GM23248 (cell line): ENCODE measurements around the gene ZNF831. TPM values are rescaled to one million over a fixed set of nuclear protein-coding genes. Genes with fewer than 3 reads are reported as not detected.

Source experiments
- DNase-seq: peaks from one replicate; pipeline ENCODE4 v3.0.0-alpha.2; 2015
- H2AFZ ChIP-seq: fragments of 200-600 bp; sonication (generic); 2 replicates; pipeline ENCODE4 v1.6.1; 2016; ENCODE audit warnings: antibody characterized with exemption
- H3F3A ChIP-seq: fragments of 200-600 bp; sonication (generic); 2 replicates; pipeline ENCODE4 v1.6.1; 2016; ENCODE audit warnings: mild to moderate bottlenecking, antibody characterized with exemption, mixed run types; ENCODE audit not compliant: insufficient read depth
- H3K27ac ChIP-seq: fragments of 200-600 bp; sonication (generic); 2 replicates; pipeline ENCODE4 v1.5.1; 2016; ENCODE audit warnings: mild to moderate bottlenecking
- H3K27me3 ChIP-seq: fragments of 200-600 bp; sonication (generic); replicated peaks from 2 replicates; pipeline ENCODE4 v1.6.1; 2016; ENCODE audit warnings: mild to moderate bottlenecking; ENCODE audit not compliant: insufficient read depth
- H3K36me3 ChIP-seq: fragments of 200-600 bp; sonication (generic); 2 replicates; pipeline ENCODE4 v1.6.1; 2016; ENCODE audit warnings: low read depth, mild to moderate bottlenecking
- H3K4me1 ChIP-seq: fragments of 200-600 bp; sonication (generic); 2 replicates; pipeline ENCODE4 v1.6.1; 2016; ENCODE audit warnings: mild to moderate bottlenecking; ENCODE audit not compliant: insufficient read depth
- H3K4me2 ChIP-seq: fragments of 200-600 bp; sonication (generic); one replicate; pipeline ENCODE4 v1.6.1; 2016; ENCODE audit warnings: mild to moderate bottlenecking; ENCODE audit not compliant: unreplicated experiment
- H3K4me3 ChIP-seq: fragments of 200-600 bp; sonication (generic); 2 replicates; pipeline ENCODE4 v1.5.1; 2016; ENCODE audit warnings: mild to moderate bottlenecking
- H3K79me2 ChIP-seq: fragments of 200-600 bp; sonication (generic); 2 replicates; pipeline ENCODE4 v1.6.1; 2016; ENCODE audit warnings: mild to moderate bottlenecking; ENCODE audit not compliant: insufficient read depth
- H3K9ac ChIP-seq: fragments of 200-600 bp; sonication (generic); 2 replicates; pipeline ENCODE4 v1.6.1; 2016; ENCODE audit warnings: mild to moderate bottlenecking
- H3K9me2 ChIP-seq: fragments of 200-600 bp; sonication (generic); 2 replicates; pipeline ENCODE4 v1.6.1; 2016; ENCODE audit warnings: mixed run types, mild to moderate bottlenecking, moderate library complexity; ENCODE audit not compliant: insufficient read depth
- H3K9me3 ChIP-seq: fragments of 200-600 bp; sonication (generic); one replicate; pipeline ENCODE4 v1.6.1; 2017; ENCODE audit warnings: low read depth
- H4K20me1 ChIP-seq: fragments of 200-600 bp; sonication (generic); 2 replicates; pipeline ENCODE4 v1.6.0; 2016; ENCODE audit not compliant: insufficient read depth
- EZH2 ChIP-seq: fragments of 200-600 bp; sonication (generic); IDR thresholded peaks from 2 replicates; pipeline ENCODE4 v1.6.1; 2018; ENCODE audit warnings: antibody characterized with exemption, mild to moderate bottlenecking; ENCODE audit not compliant: insufficient read depth, poor library complexity, severe bottlenecking
- EZH2phosphoT487 ChIP-seq: fragments of 200-600 bp; sonication (generic); IDR thresholded peaks from 2 replicates; pipeline ENCODE4 v1.6.1; 2018; ENCODE audit warnings: antibody characterized with exemption, moderate library complexity, mild to moderate bottlenecking, low read depth; ENCODE audit not compliant: insufficient read depth
- WGBS, 2 experiments: methylation state at CpG; one replicate each; pipeline ENCODE4 v1.1.6; 2015 to 2017; ENCODE audit warnings: low lambda C conversion rate in 2 of 2, low coverage in 1 of 2; ENCODE audit errors: missing lambda C conversion rate in 2 of 2; 5-methylcytosine and 5-hydroxymethylcytosine counted together
- in situ Hi-C: fragments of 300-500 bp; cut with MboI; formaldehyde crosslinking; loops from 2 replicates; pipeline ENCODE4 v1.15.0; 2020
- polyA plus RNA-seq: library from polyadenylated mRNA; unstranded; fragments of >200 nt; fragmentation: Nextera tagmentation; extraction: Ambion mirVana; gene quantifications from 2 replicates; pipeline ENCODE4 v1.2.1, GENCODE V29; 2016
- total RNA-seq: library from RNA; depleted of rRNA; stranded (reverse); fragments of >200 nt; shearing (Covaris generic); gene quantifications from 2 replicates; pipeline ENCODE4 v1.2.3, GENCODE V29; 2014

Gene ZNF831
- total and polyA plus RNA-seq, 2 experiments from 2014 or later, result not detected

DNA sequence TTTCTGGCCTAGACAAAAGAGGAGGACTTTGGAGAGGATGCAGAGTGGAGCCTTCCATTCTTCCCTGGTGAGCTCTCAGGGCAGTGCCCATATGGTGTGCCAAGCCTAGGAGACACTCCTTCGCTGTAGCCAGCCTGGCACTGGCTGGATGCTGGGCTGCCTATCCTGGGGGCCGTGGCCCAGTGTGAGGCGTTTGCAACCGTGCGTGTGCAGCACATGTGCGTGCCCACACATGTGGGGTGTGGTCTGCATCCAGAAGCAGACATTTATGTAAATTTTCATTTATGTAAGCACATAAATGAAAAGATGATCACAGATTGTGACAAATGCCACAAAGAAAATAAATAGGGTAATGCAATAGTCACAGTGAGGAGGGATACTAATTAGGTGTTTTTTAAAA is 35.8 kb upstream of the ZNF831 start:
- no peak overlapping the region for H3K27ac ChIP-seq
- no peaks in the 10 kb centered on the region for H3K9me3 ChIP-seq
- H2AFZ ChIP-seq, result no peak overlapping the region
- no peaks in the 10 kb centered on the region for H3K4me1 ChIP-seq
- DNase-seq, result no peak
- no peak overlapping the region for H3K4me2 ChIP-seq
- H4K20me1 ChIP-seq, result no peaks in the 10 kb centered on the region
- TF ChIP-seq EZH2 (no peak), EZH2phosphoT487 (no peak)
- no peak overlapping the region for H3K9ac ChIP-seq
- no peaks in the 10 kb centered on the region for H3K36me3 ChIP-seq
- WGBS, 2 experiments, result 32 to 35% methylated on average over 6 of the region's 6 CpGs
- no peaks in the 10 kb centered on the region for H3K9me2 ChIP-seq
- H3K27me3 ChIP-seq, result no peaks in the 10 kb centered on the region
- H3F3A ChIP-seq, result no peaks in the 10 kb centered on the region
- H3K79me2 ChIP-seq, result no peaks in the 10 kb centered on the region
- in situ Hi-C loops, result no loop called here
- no peak overlapping the region for H3K4me3 ChIP-seq

DNA sequence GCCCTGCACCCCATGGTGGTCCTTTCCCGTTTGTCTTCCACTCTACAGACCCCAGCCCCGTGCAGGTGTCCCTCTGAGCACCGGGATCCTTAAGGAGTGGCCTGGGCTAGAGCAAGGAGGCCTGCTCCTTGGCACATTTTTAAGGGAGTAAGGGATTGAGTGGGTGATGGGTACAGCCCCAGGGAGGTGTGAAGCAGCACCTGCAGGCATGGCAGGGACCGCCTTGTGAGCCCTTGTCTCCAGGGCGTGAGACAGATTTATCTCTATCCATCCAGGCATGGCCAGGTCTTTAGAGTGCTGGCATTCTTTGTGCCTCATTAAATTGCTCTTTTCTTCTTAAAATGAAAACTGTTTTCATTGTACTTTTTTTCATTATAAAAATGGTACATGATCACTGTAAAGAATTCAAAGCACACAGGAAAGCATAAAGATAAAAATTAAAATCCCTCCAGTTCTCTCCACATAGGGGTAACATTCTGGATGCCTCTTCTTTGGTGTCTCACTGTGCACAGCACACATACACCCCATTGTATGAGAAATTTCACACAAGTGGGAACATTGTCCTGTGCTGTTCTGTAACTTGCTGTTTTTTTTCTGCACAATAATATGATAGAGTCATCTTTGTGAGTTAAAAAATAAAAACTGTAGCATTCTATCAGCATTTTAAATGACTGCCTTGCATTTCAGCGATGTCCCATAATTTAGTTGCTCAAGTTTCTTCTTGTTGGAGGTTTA is 31.9 kb upstream of the ZNF831 start:
- Histone ChIP-seq H2AFZ (no peak overlapping the region), H3K4me2 (no peak overlapping the region), H3K9ac (no peak overlapping the region), H3K4me1 (no peaks in the 10 kb centered on the region), H3F3A (no peaks in the 10 kb centered on the region), H3K9me2 (no peaks in the 10 kb centered on the region), H3K27me3 (no peaks in the 10 kb centered on the region), H3K27ac (no peak overlapping the region), H3K36me3 (no peaks in the 10 kb centered on the region), H3K79me2 (no peaks in the 10 kb centered on the region), H3K4me3 (no peak overlapping the region), H3K9me3 (no peaks in the 10 kb centered on the region), H4K20me1 (no peaks in the 10 kb centered on the region)
- TF ChIP-seq EZH2phosphoT487 (no peak), EZH2 (no peak)
- in situ Hi-C loops, result no loop called here
- WGBS, 2 experiments, result 4 to 11% methylated on average over 6 of the region's 6 CpGs
- DNase-seq, result no peak

DNA sequence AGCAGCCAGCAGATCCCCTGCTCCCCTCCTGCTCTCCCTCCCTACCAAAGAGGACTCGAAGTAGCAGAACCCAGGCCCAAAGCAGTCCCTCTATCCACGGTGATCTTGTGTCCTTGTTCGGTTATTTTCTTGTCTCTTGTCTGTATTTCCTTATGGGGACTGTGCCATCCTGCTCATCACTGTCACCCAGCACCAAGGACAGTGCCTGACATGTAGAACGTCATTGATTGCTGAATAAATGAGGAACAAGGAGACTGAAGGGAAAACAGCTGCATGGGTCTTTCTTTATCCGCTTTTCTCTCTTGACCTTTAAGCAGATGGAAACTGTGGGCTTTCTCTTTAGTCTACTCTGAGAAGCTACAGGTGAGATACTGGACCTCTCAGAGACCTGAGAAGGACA is 29.4 kb upstream of the ZNF831 start:
- in situ Hi-C loops, result no loop called here
- DNase-seq, result no peak
- 8 to 11% methylated on average over 5 of the region's 5 CpGs for WGBS, 2 experiments
- Histone ChIP-seq H3K27me3 (no peaks in the 10 kb centered on the region), H2AFZ (no peak overlapping the region), H3K79me2 (no peaks in the 10 kb centered on the region), H3K9me2 (no peaks in the 10 kb centered on the region), H3K36me3 (no peaks in the 10 kb centered on the region), H3K9ac (no peak overlapping the region), H3K4me3 (no peak overlapping the region), H3K9me3 (no peaks in the 10 kb centered on the region), H3K27ac (no peak overlapping the region), H4K20me1 (no peaks in the 10 kb centered on the region), H3K4me2 (no peak overlapping the region), H3K4me1 (no peaks in the 10 kb centered on the region), H3F3A (no peaks in the 10 kb centered on the region)
- TF ChIP-seq EZH2phosphoT487 (no peak), EZH2 (no peak)

DNA sequence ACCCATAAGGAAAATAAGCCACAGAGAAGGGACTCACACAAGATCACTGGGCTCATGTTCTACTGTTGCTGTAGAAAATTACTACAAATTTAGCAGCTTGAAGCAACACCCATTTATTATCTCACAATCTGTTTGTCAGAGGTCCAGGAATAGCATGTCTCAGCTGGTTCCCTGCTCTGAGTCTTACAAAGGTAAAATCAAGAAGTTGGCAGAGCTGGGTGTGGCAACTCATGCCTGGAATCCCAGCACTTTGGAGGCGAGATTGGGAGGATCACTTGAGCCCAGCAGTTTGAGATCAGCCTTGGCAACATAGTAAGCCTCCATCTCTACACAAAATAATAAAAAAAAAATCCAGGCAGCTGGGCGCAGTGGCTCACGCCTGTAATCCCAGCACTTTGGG is 28.5 kb upstream of the ZNF831 start:
- Histone ChIP-seq H4K20me1 (no peaks in the 10 kb centered on the region), H3K9me2 (no peaks in the 10 kb centered on the region), H3K27ac (no peak overlapping the region), H2AFZ (no peak overlapping the region), H3K4me1 (no peaks in the 10 kb centered on the region), H3K4me3 (no peak overlapping the region), H3K9me3 (no peaks in the 10 kb centered on the region), H3K4me2 (no peak overlapping the region), H3F3A (no peaks in the 10 kb centered on the region), H3K9ac (no peak overlapping the region), H3K27me3 (no peaks in the 10 kb centered on the region), H3K79me2 (no peaks in the 10 kb centered on the region), H3K36me3 (no peaks in the 10 kb centered on the region)
- no peak for TF ChIP-seq EZH2
- no peak for TF ChIP-seq EZH2phosphoT487
- 31 to 40% methylated on average over 3 of the region's 3 CpGs for WGBS, 2 experiments
- DNase-seq, result no peak
- in situ Hi-C loops, result no loop called here
